WI38 (cell line): ENCODE measurements around the gene PNN.
A peak's percentile ranks its signal among the peaks of the same experiment; 100 is the strongest.
"Not testable (repeated sequence)": the region's sequence is repeated elsewhere in the genome, so short reads cannot be mapped to it uniquely, and the experiment has no call there.

Experiments
- H3K4me3 ChIP-seq: 2 replicates; pipeline ENCODE4 v1.5.1; 2011; ENCODE audit warnings: low read depth, mild to moderate bottlenecking, control low read depth, low read length
- TF ChIP-seq, protein P1 (sequence below): IDR thresholded peaks from 2 replicates; pipeline ENCODE4 v1.5.1; 2012; ENCODE audit warnings: low read depth, mild to moderate bottlenecking, control low read depth, low read length

PNN gene

DNA sequence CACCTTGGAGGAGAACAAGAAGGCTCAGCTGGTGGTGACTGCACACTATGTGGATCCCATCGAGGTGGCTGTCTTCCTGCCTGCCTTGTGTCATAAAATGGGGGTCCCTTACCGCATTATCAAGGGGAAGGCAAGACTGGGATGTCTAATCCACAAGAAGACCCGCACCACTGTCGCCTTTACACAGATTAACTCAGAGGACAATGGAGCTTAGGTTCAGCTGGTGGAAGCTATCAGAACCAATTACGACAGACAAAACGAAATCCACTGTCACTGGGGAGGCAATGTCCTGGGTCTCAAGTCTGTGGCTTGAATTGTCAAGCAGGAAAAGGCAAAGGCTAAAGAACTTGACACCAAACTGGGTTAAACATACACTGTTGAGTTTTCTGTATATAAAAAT is 17.6 kb upstream of the PNN start:
- TF ChIP-seq, protein P1, sequence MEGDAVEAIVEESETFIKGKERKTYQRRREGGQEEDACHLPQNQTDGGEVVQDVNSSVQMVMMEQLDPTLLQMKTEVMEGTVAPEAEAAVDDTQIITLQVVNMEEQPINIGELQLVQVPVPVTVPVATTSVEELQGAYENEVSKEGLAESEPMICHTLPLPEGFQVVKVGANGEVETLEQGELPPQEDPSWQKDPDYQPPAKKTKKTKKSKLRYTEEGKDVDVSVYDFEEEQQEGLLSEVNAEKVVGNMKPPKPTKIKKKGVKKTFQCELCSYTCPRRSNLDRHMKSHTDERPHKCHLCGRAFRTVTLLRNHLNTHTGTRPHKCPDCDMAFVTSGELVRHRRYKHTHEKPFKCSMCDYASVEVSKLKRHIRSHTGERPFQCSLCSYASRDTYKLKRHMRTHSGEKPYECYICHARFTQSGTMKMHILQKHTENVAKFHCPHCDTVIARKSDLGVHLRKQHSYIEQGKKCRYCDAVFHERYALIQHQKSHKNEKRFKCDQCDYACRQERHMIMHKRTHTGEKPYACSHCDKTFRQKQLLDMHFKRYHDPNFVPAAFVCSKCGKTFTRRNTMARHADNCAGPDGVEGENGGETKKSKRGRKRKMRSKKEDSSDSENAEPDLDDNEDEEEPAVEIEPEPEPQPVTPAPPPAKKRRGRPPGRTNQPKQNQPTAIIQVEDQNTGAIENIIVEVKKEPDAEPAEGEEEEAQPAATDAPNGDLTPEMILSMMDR, result no peak
- no peak overlapping the region for H3K4me3 ChIP-seq

DNA sequence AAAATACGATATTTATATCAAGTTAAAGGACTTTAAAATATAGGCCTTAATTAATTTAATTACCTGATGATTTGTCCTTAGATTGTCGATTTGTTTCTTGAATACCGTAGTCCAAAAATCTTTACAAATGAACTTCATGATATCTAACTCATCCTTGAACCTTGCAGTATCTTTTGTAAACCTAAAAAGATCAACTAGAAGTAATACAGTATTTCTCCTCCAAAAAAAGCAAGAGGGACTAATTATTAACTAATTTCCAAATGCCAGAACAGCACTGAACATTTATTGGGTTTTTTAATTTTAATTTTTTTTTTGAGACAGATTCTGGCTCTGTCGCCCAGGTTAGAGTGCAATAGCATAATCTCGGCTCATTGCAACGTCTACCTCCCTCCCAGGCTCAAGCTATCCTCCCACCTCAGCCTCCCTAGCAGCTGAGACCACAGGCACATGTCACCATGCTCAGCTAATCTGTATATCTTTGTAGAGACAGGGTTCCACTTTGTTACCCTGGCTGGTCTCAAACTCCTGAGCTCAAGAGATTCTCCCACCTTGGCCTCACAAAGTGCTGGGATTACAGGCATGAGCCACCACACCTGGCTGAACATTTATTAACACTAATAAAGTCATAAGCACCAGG is 16.7 kb upstream of the PNN start:
- H3K4me3 ChIP-seq, result no peak overlapping the region
- TF ChIP-seq, protein P1, result no peak

DNA sequence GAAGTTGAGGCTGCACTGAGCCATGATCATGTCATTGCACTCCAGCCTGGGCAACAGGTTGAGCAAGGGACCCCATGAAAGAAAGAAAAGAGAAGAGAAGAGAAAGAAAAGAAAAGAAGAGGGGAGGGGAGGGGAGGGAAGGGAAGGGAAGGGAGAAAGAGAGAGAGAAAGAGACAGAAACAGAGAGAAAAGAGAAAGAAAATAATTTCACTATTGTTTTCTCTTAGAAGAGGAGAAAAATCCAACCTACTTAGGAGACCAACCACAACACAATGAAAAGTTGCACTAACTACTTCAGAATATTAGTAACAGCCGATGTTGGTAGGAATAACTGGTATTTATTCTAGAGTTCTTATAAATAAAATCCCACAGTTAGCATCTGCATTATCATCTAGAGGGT is 14.6 kb upstream of the PNN start:
- TF ChIP-seq, protein P1, result no peak
- no peak overlapping the region for H3K4me3 ChIP-seq

DNA sequence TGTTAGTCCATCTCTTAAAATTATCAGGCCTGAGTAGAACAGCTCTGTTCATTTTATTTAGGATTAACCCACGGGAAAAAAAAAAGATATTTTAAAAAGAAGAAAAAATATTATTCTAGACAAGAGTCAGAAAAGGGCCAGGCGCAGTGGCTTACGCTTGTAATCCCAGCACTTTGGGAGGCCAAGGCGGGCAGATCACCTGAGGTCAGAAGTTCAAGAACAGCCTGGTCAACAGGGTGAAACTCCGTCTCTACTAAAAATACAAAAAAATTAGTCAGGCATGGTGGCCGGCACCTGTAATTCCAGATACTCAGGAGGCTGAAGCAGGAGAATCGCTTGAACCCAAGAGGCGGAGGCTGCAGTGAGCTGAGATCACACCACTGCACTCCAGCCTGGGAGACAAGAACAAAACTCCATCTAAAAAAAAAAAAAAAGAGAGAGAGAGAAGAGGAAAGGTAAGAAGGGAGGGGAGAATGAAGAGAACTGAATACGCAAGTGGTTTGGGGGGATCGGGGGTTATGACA is 7.2 kb upstream of the PNN start:
- not testable (repeated sequence) for H3K4me3 ChIP-seq

DNA sequence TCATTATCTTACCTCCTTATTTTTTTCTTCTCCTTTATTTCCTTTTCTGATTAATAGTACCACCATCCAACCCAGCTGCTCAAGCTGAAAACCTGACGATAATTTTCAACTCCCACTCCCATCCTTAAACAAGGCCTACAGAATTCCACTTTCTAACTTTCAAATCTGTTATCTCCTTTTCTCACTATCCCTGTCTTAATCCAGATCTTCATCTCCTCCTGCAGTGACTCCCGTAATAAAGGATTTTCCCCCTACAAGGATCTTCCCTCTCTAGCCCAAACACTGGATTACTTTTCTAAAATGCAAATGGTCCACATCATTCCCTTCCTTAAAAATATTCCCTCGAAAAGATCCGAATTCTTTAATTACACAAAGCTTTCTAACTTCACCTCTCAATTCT is 6.5 kb upstream of the PNN start:
- H3K4me3 ChIP-seq, result peak overlapping the region; percentile 98
- TF ChIP-seq, protein P1, result no peak

DNA sequence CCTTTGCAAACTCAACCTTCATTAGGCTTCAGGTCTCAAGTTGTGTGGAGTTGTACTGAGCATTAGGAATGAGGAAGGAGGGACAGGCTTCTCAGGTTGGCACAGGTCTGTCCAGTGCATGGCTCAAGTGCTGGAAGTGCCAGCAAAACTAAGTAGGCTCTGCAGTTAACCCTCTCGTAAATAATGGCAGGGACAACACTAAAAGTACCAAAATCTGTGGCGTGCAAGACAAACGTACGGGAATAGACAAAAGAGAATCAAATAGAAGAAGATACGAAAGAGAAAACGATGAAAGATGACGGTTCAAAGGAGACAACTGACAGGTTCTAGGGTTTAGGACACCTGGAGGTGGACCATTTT is 5.5 kb upstream of the PNN start:
- TF ChIP-seq, protein P1, result no peak
- peak overlapping the region; percentile 98 for H3K4me3 ChIP-seq

DNA sequence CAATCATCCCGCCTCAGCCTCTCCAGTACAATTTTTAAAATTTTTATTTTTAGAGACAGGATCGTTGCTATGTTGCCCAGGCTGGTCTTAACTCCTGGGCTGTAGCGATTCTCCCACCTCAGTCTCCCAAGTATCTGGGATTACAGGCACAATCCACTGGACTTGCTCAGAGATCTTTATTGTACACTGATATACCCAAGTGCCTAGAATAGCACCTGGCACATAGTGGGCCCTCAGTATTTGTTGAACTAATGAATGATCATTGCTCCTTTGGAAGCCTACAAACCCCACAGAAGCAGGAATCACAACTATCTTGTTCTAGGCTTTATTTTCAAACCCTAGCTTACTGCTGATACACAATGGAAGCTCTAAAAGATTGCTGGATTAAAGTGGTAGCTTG is 1.9 kb upstream of the PNN start:
- TF ChIP-seq, protein P1, result no peak
- no peak overlapping the region for H3K4me3 ChIP-seq
